ENCODE measurements around the gene PARP8. TPM values are rescaled to one million over a fixed set of nuclear protein-coding genes. Genes with fewer than 3 reads are reported as not detected.

The PARP8 gene
- total and polyA plus RNA-seq, 2 of the 8 experiments (the other 6 are each of a cell fraction or from before 2014, with no cell fraction given) = 16.6 to 30.6 TPM

- TF ChIP-seq CREB1 (IDR thresholded peaks at IDR 0.05) (no peak), E2F6 (IDR thresholded peaks at IDR 0.05) (no peak), SIN3A (conservative IDR thresholded peaks at IDR 0.05 in 1 of 2, IDR thresholded peaks at IDR 0.05 in 1 of 2; ENCODE audit: low read depth in 1 of 2, low read length in 2 of 2) (no peak)
These were observed 2.8 kb upstream of the PARP8 start (continued) for GRCh38 chr5:50663636-50664035.

All from H1 (cell line).